Fibroblast of villous mesenchyme (primary cell): ENCODE measurements around the gene LDOC1. TPM values are rescaled to one million over a fixed set of nuclear protein-coding genes. Genes with fewer than 3 reads are reported as not detected.
"Not testable (repeated sequence)": the region's sequence is repeated elsewhere in the genome, so short reads cannot be mapped to it uniquely, and the experiment has no call there.

Experiments used
- DNase-seq: peaks from one replicate; pipeline ENCODE4 v3.0.0-alpha.2; 2010; ENCODE audit warnings: low read depth
- H3K4me3 ChIP-seq: 2 replicates; pipeline ENCODE4 v1.5.1; 2011; ENCODE audit warnings: low read depth, mild to moderate bottlenecking, low read length
- CTCF ChIP-seq: IDR thresholded peaks from 2 replicates; pipeline ENCODE4 v1.5.1; 2012; ENCODE audit warnings: low read depth, mild to moderate bottlenecking, low read length; ENCODE audit not compliant: insufficient read depth
- total RNA-seq: library from RNA; depleted of rRNA; stranded (reverse); fragments of >200 nt; gene quantifications from 2 replicates; pipeline ENCODE4 v1.2.3, GENCODE V29; 2012

The LDOC1 gene
- total RNA-seq: 5.2 TPM in 2 replicates

GRCh38 chrX:141176586-141177451, at the start of gene LDOC1:
Gene LDOC1, minus strand, starts transcription at chrX:141177129. Its CDS starts 108 bp downstream, at chrX:141177021.
- H3K4me3 ChIP-seq: peak within 1 kb of the TSS; percentile 71
- peak; percentile 68 for DNase-seq
- no peak for TF ChIP-seq CTCF

- no peak for TF ChIP-seq CTCF
- DNase-seq: no peak
- H3K4me3 ChIP-seq: no peak overlapping the region
Observed at GRCh38 chrX:141221611-141222010, 44.7 kb upstream of the LDOC1 start.

- H3K4me3 ChIP-seq: no peak overlapping the region
- DNase-seq: peak; percentile 37
- TF ChIP-seq CTCF: no peak
Observed at GRCh38 chrX:141220342-141221008, 43.5 kb upstream of the LDOC1 start.

- no peak for DNase-seq
- H3K4me3 ChIP-seq: no peak overlapping the region
- no peak for TF ChIP-seq CTCF
Observed at GRCh38 chrX:141214196-141214595, 37.3 kb upstream of the LDOC1 start.

- DNase-seq: no peak
- TF ChIP-seq CTCF: no peak
- no peak overlapping the region for H3K4me3 ChIP-seq
Observed at GRCh38 chrX:141201962-141202361, 25.0 kb upstream of the LDOC1 start.

- not testable (repeated sequence) for DNase-seq, H3K4me3 ChIP-seq
Observed at GRCh38 chrX:141188573-141188972, 11.6 kb upstream of the LDOC1 start.

- DNase-seq: no peak
- no peak overlapping the region for H3K4me3 ChIP-seq
- no peak for TF ChIP-seq CTCF
Observed at GRCh38 chrX:141185366-141185765, 8.4 kb upstream of the LDOC1 start.
